Measurements from ENCODE around the gene DBN1.
A peak's percentile ranks its signal among the peaks of the same experiment; 100 is the strongest.

The DBN1 gene

DNA sequence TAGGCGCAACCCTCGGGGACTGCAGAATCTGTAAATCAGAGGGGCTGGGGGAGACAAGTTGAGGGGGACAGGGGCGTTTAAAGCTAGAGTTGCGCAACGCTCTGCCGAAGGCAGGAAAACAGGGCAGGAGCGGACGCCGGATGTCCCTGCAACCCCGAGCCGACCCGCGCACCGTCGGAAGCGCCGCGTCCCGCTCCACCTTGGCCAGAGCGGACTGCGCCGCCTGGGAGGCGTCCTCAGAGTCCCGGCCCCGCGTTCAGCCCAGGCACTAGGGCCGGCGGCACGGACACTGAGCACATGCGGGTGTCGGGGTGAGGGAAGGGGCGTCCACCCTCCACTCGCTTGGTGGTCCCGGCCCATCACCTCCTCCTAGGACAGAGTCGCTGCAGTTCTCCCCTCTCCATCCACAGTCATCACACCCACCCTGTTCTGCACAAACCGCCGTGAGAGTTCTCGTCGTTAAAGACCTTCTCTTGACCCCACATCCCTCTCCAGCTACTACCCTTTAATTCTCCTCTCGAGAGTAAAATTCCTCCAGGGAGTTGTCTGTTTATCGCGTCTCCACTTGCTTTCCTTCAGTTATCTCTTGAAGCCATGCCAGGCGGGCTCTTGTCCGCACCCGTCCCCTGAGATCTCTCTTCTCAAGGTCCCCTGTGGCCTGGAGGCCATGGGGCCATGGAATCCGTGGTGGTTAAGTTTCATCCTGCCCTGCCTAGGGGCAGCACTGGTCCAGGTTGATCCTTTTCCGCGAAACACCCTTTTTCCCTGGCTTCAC lies 24.8 kb upstream of the DBN1 start:
- H3K27ac Mint-ChIP-seq: peak overlapping the region; percentile 84 to 97 (median 91)
- peaks cover 52% of the 10 kb centered on the region for H3K4me1 Mint-ChIP-seq
- TF ChIP-seq, protein P1, sequence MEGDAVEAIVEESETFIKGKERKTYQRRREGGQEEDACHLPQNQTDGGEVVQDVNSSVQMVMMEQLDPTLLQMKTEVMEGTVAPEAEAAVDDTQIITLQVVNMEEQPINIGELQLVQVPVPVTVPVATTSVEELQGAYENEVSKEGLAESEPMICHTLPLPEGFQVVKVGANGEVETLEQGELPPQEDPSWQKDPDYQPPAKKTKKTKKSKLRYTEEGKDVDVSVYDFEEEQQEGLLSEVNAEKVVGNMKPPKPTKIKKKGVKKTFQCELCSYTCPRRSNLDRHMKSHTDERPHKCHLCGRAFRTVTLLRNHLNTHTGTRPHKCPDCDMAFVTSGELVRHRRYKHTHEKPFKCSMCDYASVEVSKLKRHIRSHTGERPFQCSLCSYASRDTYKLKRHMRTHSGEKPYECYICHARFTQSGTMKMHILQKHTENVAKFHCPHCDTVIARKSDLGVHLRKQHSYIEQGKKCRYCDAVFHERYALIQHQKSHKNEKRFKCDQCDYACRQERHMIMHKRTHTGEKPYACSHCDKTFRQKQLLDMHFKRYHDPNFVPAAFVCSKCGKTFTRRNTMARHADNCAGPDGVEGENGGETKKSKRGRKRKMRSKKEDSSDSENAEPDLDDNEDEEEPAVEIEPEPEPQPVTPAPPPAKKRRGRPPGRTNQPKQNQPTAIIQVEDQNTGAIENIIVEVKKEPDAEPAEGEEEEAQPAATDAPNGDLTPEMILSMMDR (IDR thresholded peaks at IDR 0.05; ENCODE audit: unreplicated experiment in 3 of 3): no peak
- peak overlapping the region; percentile 91 to 93 (median 91) for H3K4me3 Mint-ChIP-seq
- peaks cover 4% of the 10 kb centered on the region for H3K27me3 Mint-ChIP-seq (ENCODE audit: low read depth)
- peaks cover 2% of the 10 kb centered on the region for H3K36me3 Mint-ChIP-seq (ENCODE audit: low read depth)
- no peaks in the 10 kb centered on the region for H3K9me3 Mint-ChIP-seq

DNA sequence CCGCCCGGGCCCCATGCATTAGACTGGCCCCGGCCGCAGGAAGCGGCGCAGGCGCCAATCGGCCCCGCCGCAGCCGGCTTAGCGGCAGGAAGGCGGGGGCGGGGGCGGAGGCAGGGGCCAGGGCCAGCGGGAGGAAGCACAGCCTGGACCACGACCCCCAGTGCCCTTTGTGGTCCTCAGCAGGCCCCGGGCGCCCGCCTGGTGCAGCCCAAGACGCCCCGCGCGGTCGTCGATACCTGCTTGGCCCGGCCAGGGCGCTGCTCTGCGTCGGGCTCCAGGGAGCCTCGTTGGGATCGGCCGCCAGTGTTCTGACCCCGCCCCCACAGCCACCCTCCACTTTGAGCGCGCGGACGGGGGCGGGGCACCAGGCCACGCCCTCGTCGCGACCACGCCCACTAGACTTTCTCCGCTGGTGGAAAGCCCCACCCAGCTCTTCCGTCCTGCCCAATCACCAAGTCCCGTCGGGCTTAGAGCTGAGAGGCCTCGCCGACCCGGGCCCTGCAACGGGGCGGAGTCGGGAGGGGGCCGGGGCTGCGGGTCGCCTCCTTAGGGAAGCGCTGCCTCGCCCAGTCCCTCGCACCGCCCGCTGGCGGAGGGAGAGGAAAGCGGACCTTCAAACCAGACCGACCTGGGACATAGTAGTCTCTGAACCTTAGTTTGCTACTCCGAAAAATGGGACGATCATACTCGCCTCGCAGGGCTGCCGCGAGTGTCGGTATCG lies 24.0 kb upstream of the DBN1 start, which contains the start of gene PDLIM7:
Gene PDLIM7, minus strand, starts transcription at position 313 of the 721 bp plus-strand sequence. CDS start 1,092 bp downstream, outside the sequence.
- peaks cover 59% of the 10 kb centered on the region for H3K4me1 Mint-ChIP-seq
- no peaks in the 10 kb centered on the region for H3K9me3 Mint-ChIP-seq
- TF ChIP-seq, protein P1 (IDR thresholded peaks at IDR 0.05; ENCODE audit: unreplicated experiment in 3 of 3): no peak

DNA sequence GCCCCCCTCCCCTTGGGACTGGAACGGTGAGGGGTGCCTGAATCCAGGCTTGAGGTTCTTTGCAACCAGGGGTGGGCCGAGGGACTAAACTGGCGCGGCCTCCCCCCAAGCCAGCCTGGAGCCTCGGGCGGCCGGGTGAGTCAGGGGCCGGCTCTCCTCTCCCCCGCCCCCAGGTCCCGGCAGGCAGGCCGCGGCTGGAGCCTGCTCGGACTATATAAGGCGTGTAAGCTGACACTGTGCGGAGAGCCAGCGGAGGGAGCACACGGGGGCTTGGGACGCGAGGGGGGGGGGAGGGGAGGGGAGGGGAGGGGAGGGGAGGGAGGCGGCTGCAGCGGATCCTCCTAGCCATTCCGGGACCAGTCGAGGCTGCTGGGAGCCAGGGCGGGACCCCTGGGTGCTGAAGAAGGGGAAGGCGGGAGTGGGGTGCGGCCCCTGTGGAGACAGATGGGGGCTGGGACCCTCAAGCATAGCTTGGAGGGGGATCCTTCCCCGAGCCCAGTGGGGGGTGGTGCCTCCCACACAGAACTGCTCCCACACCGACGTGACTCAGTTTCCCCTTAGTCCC lies 23.4 kb upstream of the DBN1 start:
- Mint-ChIP-seq H3K4me3 (peak overlapping the region; percentile 91 to 93 (median 93)), H3K4me1 (peaks cover 61% of the 10 kb centered on the region), H3K27ac (peak overlapping the region; percentile 94 to 97 (median 96)), H3K36me3 (ENCODE audit: low read depth) (peaks cover 11% of the 10 kb centered on the region), H3K9me3 (no peaks in the 10 kb centered on the region), H3K27me3 (ENCODE audit: low read depth) (peaks cover 4% of the 10 kb centered on the region)
- TF ChIP-seq, protein P1 (IDR thresholded peaks at IDR 0.05; ENCODE audit: unreplicated experiment in 3 of 3): no peak

More for the DNA sequence above, 24.0 kb upstream of the DBN1 start, which contains the start of gene PDLIM7:
- H3K4me3 Mint-ChIP-seq: peak within 1 kb of the TSS; percentile 91 to 93 (median 93)
- peak within 1 kb of the TSS; percentile 96 to 97 (median 97) for H3K27ac Mint-ChIP-seq
- peaks cover 4% of the 10 kb centered on the region for H3K27me3 Mint-ChIP-seq (ENCODE audit: low read depth)
- peaks cover 10% of the 10 kb centered on the region for H3K36me3 Mint-ChIP-seq (ENCODE audit: low read depth)

DNA sequence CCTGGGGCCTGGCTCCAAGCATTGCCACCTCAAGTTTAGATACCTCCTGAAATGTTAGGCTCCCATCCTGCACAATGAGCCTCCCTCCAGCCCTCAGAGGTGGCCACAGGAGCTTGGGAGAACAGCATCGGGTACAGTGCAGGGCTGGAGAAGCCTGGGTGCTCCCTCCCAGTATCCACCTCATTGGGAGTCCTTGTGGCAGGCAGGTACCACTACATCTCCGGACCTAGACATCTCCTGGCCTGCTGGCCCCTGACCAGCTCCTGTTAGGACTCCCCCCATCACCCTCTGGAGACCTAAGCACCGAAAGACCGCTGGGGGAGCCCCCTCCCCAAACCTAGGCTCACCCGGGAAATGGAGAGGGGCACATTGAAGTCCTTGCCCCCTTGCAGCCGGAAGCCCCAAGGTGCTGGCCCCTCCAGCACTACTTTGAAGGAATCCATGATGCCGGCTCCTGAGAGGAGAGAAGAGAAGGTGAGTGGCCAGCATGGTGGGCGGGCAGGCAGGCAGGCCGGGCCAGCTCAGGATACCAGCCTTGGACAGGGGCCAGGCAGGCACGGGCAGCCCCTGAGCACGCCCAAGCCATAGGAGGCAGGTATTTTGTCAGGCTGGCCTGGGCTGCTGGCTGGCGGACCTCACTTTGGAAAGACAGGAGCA lies 22.8 kb upstream of the DBN1 start:
- no peaks in the 10 kb centered on the region for H3K9me3 Mint-ChIP-seq
- peak overlapping the region; percentile 94 to 97 (median 96) for H3K27ac Mint-ChIP-seq
- peaks cover 11% of the 10 kb centered on the region for H3K36me3 Mint-ChIP-seq (ENCODE audit: low read depth)
- peaks cover 4% of the 10 kb centered on the region for H3K27me3 Mint-ChIP-seq (ENCODE audit: low read depth)
- peaks cover 61% of the 10 kb centered on the region for H3K4me1 Mint-ChIP-seq
- TF ChIP-seq, protein P1 (IDR thresholded peaks at IDR 0.05; ENCODE audit: unreplicated experiment in 3 of 3): peak in 2 of 3 experiments; percentile 27 to 39
- H3K4me3 Mint-ChIP-seq: peak overlapping the region; percentile 91 to 93 (median 93)

DNA sequence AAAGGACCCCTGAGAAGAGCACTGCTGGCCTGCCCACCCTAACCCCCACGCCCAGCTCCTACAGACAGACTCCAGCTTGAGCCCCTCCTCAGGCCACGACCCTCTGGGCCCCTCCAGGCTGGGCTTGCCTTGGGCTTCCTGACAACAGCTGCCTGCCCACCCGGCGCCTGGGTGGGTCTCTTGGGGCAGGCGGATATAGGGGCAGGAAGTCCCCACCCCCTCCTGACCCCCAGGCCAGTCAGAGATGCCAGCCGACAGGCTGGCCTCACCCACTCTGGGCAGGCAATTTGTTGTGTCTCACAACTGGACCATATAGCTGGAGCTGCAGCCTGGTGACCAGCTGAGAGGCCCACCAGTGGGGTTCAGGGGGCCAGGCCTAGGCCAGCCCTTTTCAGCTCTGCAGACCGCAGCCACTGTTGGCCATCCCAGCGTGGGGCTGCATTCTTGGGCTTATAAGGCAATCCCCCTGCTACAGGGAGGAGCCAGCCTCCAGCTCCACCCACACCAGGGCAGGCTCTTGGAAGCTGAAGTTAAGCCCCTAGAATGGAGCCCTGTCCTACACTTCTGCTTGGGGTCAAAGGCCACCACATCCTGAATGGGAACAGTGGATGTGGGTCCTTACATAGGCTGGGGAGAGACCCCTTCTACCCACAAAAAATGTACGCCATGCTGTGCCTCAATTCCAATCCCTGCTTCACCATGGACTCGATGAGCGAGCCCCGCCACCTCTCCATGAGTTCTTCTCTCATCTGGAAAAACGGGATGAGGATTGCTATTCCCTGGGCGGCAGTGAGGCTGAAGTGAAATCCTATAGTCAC lies 22.0 kb upstream of the DBN1 start:
- peak overlapping the region; percentile 94 to 97 (median 96) for H3K27ac Mint-ChIP-seq
- H3K4me1 Mint-ChIP-seq: peaks cover 55% of the 10 kb centered on the region
- no peaks in the 10 kb centered on the region for H3K9me3 Mint-ChIP-seq
- H3K27me3 Mint-ChIP-seq (ENCODE audit: low read depth): peaks cover 4% of the 10 kb centered on the region
- TF ChIP-seq, protein P1 (IDR thresholded peaks at IDR 0.05; ENCODE audit: unreplicated experiment in 3 of 3): no peak
- peak overlapping the region; percentile 91 to 93 (median 93) for H3K4me3 Mint-ChIP-seq
- peaks cover 11% of the 10 kb centered on the region for H3K36me3 Mint-ChIP-seq (ENCODE audit: low read depth)
